ENCODE results near the gene ARGLU1. TPM values are rescaled to one million over a fixed set of nuclear protein-coding genes. Genes with fewer than 3 reads are reported as not detected.
A peak's percentile ranks its signal among the peaks of the same experiment; 100 is the strongest.

ARGLU1 gene
- total RNA-seq, 3 donors from 2014 or later = 122 to 181 (median 136) TPM

- Histone ChIP-seq H3K27me3 (no peaks in the 10 kb centered on the region), H3K4me3 (peak overlapping the region; percentile 57 to 94 (median 79)), H3K4me1 (peaks cover 3 to 8% of the 10 kb centered on the region in 2 donors), H3K9me3 (no peaks in the 10 kb centered on the region), H3K27ac (peak overlapping the region; percentile 79 to 81), H3K36me3 (no peaks in the 10 kb centered on the region)
- intact Hi-C loops (cut with DNase I; ENCODE audit: low total_unique reads) = no loop called here
- TF ChIP-seq, protein P1, sequence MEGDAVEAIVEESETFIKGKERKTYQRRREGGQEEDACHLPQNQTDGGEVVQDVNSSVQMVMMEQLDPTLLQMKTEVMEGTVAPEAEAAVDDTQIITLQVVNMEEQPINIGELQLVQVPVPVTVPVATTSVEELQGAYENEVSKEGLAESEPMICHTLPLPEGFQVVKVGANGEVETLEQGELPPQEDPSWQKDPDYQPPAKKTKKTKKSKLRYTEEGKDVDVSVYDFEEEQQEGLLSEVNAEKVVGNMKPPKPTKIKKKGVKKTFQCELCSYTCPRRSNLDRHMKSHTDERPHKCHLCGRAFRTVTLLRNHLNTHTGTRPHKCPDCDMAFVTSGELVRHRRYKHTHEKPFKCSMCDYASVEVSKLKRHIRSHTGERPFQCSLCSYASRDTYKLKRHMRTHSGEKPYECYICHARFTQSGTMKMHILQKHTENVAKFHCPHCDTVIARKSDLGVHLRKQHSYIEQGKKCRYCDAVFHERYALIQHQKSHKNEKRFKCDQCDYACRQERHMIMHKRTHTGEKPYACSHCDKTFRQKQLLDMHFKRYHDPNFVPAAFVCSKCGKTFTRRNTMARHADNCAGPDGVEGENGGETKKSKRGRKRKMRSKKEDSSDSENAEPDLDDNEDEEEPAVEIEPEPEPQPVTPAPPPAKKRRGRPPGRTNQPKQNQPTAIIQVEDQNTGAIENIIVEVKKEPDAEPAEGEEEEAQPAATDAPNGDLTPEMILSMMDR (IDR thresholded peaks at IDR 0.05) = peak in 2 of 3 donors; percentile 17 to 36
- TF ChIP-seq POLR2A (IDR thresholded peaks at IDR 0.05) (no peak), POLR2AphosphoS5 (IDR thresholded peaks at IDR 0.05) (no peak)
- peak; percentile 61 to 83 for DNase-seq (ENCODE audit: low spot score in 2 of 2)
Measured at GRCh38 chr13:106533101-106533942, 34.6 kb downstream of the ARGLU1 start.

DNA sequence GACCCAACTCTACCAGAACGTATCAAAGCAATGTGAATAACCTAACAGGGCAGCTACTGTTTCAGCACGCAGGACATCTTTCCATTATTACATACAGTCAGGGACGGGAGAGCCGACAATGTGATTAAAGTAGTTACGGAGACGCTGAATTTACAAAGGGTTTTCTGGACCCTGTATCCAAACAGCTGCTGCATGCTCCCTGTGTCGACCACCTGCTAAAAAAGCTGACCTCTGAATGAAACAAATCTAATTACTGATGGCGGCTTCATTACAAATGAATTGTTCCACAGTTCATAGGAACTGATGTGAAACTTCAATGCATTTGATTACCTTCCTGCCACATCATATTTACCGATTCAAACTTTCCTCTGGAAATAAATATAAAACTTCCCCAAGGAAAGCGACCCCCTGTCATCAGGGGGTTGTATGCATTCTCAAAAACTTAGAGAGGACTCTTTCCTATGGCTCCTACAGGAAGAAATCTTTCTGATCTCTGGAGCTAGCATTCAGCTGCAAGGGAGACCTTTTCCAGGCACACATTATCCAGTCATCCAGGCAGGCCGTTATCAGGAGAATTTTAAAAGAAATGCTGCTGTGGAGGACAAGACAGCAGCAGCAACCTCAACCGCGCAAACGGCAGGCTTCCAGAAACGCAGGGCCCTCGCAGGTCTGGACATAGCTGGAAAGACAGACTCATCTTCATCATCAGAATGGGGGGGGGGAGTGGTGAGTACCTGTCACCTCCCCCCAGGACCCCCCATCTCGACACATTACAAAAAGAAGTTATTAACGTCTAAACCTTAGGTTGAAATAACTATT is 35.6 kb downstream of the ARGLU1 start:
- intact Hi-C loops (cut with DNase I; ENCODE audit: low total_unique reads) = no loop called here
- no peak for DNase-seq (ENCODE audit: low spot score in 2 of 2)
- Histone ChIP-seq H3K4me3 (peak overlapping the region; percentile 57 to 94 (median 79)), H3K9me3 (no peaks in the 10 kb centered on the region), H3K4me1 (peaks cover 3 to 8% of the 10 kb centered on the region in 2 donors), H3K27ac (peak overlapping the region; percentile 36 to 79), H3K36me3 (no peaks in the 10 kb centered on the region), H3K27me3 (no peaks in the 10 kb centered on the region)
- TF ChIP-seq, protein P1 (IDR thresholded peaks at IDR 0.05) = no peak
- TF ChIP-seq POLR2A (IDR thresholded peaks at IDR 0.05) (no peak), POLR2AphosphoS5 (IDR thresholded peaks at IDR 0.05) (no peak)

DNA sequence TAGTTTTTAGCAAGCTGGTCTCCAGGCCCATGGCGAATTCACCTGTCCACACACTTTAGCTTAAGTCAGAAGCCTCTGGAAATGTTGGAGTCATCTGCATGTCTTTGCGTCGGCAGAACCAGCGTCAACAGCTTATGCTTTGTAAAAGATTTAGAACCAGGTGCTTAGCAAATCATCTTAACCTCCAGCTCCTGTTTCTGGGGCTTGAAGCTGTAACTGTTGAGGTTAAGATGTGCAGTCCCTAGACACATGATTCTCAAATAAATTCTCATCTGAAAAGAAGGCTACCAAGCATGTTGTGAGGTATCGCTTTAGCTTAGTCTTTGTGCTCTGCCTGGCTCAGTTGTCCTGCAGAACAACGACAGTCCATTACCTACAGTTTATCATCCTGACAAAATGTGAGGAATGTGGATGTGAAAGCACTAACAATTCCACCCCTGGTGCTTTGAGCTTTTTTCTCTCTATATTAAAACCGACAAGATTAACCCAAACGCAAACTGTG is 36.9 kb downstream of the ARGLU1 start:
- Histone ChIP-seq H3K4me3 (peak overlapping the region in 2 of 3 donors; percentile 0 to 51), H3K9me3 (no peaks in the 10 kb centered on the region), H3K27ac (peak overlapping the region; percentile 24 to 66), H3K4me1 (peaks cover 3 to 8% of the 10 kb centered on the region in 2 donors), H3K27me3 (no peaks in the 10 kb centered on the region), H3K36me3 (no peaks in the 10 kb centered on the region)
- TF ChIP-seq, protein P1 (IDR thresholded peaks at IDR 0.05) = no peak
- TF ChIP-seq POLR2AphosphoS5 (IDR thresholded peaks at IDR 0.05) = no peak
- TF ChIP-seq POLR2A (IDR thresholded peaks at IDR 0.05) = no peak
- intact Hi-C loops (cut with DNase I; ENCODE audit: low total_unique reads) = no loop called here
- DNase-seq (ENCODE audit: low spot score in 2 of 2) = no peak

DNA sequence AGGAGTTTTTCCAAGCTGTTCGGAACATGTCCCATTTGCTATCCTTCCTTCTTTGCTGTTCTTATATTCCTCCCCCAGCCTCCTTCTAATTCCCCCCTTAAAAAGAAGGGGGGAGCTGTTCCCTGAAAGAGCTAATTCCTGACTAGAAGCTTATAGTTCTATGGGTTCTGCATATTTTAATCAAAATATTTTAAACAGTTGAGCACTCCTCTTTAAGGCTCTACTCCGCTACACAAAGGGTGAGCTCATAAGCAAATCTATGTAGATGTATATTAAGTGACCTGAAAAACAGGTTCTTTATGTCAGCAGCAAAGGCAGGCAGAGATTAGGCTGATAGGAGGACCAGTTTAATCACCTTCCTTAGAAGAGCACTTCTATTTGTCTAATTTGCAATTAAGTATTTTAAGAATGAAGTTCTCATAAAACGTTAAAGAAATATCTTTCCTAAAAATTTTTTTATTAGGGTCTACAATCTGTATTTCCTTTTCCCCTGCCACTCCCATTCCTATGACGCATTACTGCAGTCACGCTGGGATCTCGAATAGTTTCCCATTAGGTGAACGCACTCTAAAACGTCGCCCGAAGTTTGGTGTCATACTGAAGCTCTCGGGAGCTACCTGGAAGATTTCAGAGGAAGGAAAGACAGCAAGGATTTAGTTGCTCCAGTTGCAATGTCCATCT is 37.6 kb downstream of the ARGLU1 start:
- TF ChIP-seq POLR2AphosphoS5 (IDR thresholded peaks at IDR 0.05) (no peak), POLR2A (IDR thresholded peaks at IDR 0.05) (no peak)
- TF ChIP-seq, protein P1 (IDR thresholded peaks at IDR 0.05) = no peak
- no peak for DNase-seq (ENCODE audit: low spot score in 2 of 2)
- Histone ChIP-seq H3K4me1 (peaks cover 3 to 8% of the 10 kb centered on the region in 2 donors), H3K9me3 (no peaks in the 10 kb centered on the region), H3K27me3 (no peaks in the 10 kb centered on the region), H3K36me3 (no peaks in the 10 kb centered on the region), H3K4me3 (peak overlapping the region in 2 of 3 donors; percentile 0 to 51), H3K27ac (peak overlapping the region; percentile 50 to 66)
- intact Hi-C loops (cut with DNase I; ENCODE audit: low total_unique reads) = no loop called here

All from breast epithelium (tissue), 4 donors.